Measurements from ENCODE around the gene SOCS3. TPM values are rescaled to one million over a fixed set of nuclear protein-coding genes. Genes with fewer than 3 reads are reported as not detected.
A peak's percentile ranks its signal among the peaks of the same experiment; 100 is the strongest.

SOCS3 gene
- total RNA-seq, 1 donor = 95.2 TPM

GRCh38 chr17:78343187-78343542 lies 16.7 kb downstream of the SOCS3 start:
- H3K27ac ChIP-seq (ENCODE audit: low read depth, low read length) = peak overlapping the region; percentile 97
- no peaks in the 10 kb centered on the region for H3K27me3 ChIP-seq (ENCODE audit: insufficient read depth, low read length)
- no peaks in the 10 kb centered on the region for H3K36me3 ChIP-seq (ENCODE audit: insufficient read depth, low read length)
- H3K79me2 ChIP-seq (ENCODE audit: insufficient read depth, low read length) = no peaks in the 10 kb centered on the region
- no peaks in the 10 kb centered on the region for H4K20me1 ChIP-seq (ENCODE audit: insufficient read depth, low read length)
- H3K4me2 ChIP-seq (ENCODE audit: insufficient read depth, low read length) = peak overlapping the region; percentile 80
- H3K4me3 ChIP-seq (ENCODE audit: insufficient read depth, low read length) = peak overlapping the region; percentile 71
- no peak for TF ChIP-seq CTCF (IDR thresholded peaks at IDR 0.05; ENCODE audit: extremely low read depth, low read depth, low read length)
- DNase-seq (ENCODE audit: insufficient read length, low spot score, missing footprints) = peak; percentile 99
- no peaks in the 10 kb centered on the region for H3K9me3 ChIP-seq (ENCODE audit: low read depth, low read length)
- peak overlapping the region; percentile 27 for H2AFZ ChIP-seq (ENCODE audit: low read length)
- peaks cover 26% of the 10 kb centered on the region for H3K4me1 ChIP-seq (ENCODE audit: insufficient read depth, low read length)

- peak overlapping the region; percentile 27 for H2AFZ ChIP-seq (ENCODE audit: low read length)
- peak; percentile 99 for DNase-seq (ENCODE audit: insufficient read length, low spot score, missing footprints)
- no peaks in the 10 kb centered on the region for H3K79me2 ChIP-seq (ENCODE audit: insufficient read depth, low read length)
- H3K27ac ChIP-seq (ENCODE audit: low read depth, low read length) = peak overlapping the region; percentile 97
- no peaks in the 10 kb centered on the region for H3K9me3 ChIP-seq (ENCODE audit: low read depth, low read length)
- peak overlapping the region; percentile 71 for H3K4me3 ChIP-seq (ENCODE audit: insufficient read depth, low read length)
- no peaks in the 10 kb centered on the region for H4K20me1 ChIP-seq (ENCODE audit: insufficient read depth, low read length)
- H3K4me1 ChIP-seq (ENCODE audit: insufficient read depth, low read length) = peaks cover 30% of the 10 kb centered on the region
- peak overlapping the region; percentile 80 for H3K4me2 ChIP-seq (ENCODE audit: insufficient read depth, low read length)
- TF ChIP-seq CTCF (IDR thresholded peaks at IDR 0.05; ENCODE audit: extremely low read depth, low read depth, low read length) = no peak
- no peaks in the 10 kb centered on the region for H3K27me3 ChIP-seq (ENCODE audit: insufficient read depth, low read length)
- H3K36me3 ChIP-seq (ENCODE audit: insufficient read depth, low read length) = no peaks in the 10 kb centered on the region
These were observed 17.3 kb downstream of the SOCS3 start for GRCh38 chr17:78342449-78343186.

DNA sequence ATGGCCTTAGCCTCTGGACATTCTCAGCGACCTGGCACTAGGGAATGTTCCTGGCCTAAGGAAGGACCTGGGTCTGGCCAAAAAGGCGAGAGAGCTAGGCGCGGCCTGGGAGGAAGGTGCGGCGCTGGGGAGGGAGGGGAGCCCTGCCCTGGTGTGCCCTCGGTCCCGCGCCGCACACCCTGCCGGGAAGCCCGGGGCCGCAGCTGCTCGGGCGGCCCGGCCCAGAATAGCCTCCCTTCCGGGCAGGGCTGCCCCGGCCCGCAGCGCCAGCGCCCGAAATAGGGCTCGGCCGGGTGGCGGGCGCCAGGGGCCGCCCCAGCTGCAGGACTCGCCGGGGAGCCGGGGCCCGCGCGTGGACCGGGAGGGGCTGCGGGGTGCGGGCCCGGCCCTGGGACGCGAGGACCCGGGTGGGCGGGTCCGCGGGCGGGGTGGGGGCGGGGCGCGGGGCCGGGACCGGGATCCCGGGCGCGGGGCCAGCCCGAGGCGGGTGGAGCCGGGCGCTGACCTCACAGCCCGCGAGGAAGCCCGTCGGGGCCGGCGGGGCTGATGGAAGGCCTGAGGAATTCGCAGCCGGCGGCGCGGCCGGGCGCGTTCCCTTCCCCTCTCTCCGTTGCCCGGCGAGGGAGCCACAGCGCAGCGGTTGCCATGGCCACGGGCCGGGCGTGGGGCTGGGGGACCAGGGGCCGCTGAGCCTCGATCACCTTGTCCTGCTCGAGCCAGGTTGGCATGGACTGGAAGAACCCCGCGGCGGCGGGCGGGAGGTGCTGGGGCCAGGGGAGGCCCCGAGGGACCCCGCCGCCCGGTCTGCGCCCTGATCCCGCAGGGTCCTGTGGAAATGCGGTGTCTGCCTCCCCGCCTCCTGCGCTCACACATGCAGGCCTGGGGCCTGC lies 18.1 kb downstream of the SOCS3 start:
- peaks cover 37% of the 10 kb centered on the region for H3K4me1 ChIP-seq (ENCODE audit: insufficient read depth, low read length)
- peak; percentile 99 for DNase-seq (ENCODE audit: insufficient read length, low spot score, missing footprints)
- peak overlapping the region; percentile 97 for H3K27ac ChIP-seq (ENCODE audit: low read depth, low read length)
- H3K27me3 ChIP-seq (ENCODE audit: insufficient read depth, low read length) = no peaks in the 10 kb centered on the region
- peak overlapping the region; percentile 80 for H3K4me2 ChIP-seq (ENCODE audit: insufficient read depth, low read length)
- no peaks in the 10 kb centered on the region for H4K20me1 ChIP-seq (ENCODE audit: insufficient read depth, low read length)
- TF ChIP-seq CTCF (IDR thresholded peaks at IDR 0.05; ENCODE audit: extremely low read depth, low read depth, low read length) = no peak
- no peaks in the 10 kb centered on the region for H3K79me2 ChIP-seq (ENCODE audit: insufficient read depth, low read length)
- H3K9me3 ChIP-seq (ENCODE audit: low read depth, low read length) = no peaks in the 10 kb centered on the region
- H3K36me3 ChIP-seq (ENCODE audit: insufficient read depth, low read length) = no peaks in the 10 kb centered on the region
- peak overlapping the region; percentile 71 for H3K4me3 ChIP-seq (ENCODE audit: insufficient read depth, low read length)
- H2AFZ ChIP-seq (ENCODE audit: low read length) = peak overlapping the region; percentile 25
